Aorta (tissue), 5 donors: Measurements from ENCODE around the gene MPST. TPM values are rescaled to one million over a fixed set of nuclear protein-coding genes. Genes with fewer than 3 reads are reported as not detected.
"Not testable (repeated sequence)": the region's sequence is repeated elsewhere in the genome, so short reads cannot be mapped to it uniquely, and the experiment has no call there.

Source experiments
- ATAC-seq: fragments of 200-7000 bp; cut with Tn5 transposase; one replicate; pipeline ENCODE4 v1.9.1; 2022; ENCODE audit warnings: moderate library complexity; ENCODE audit not compliant: low FRiP score
- DNase-seq, 2 donors: peaks; one replicate each; pipeline ENCODE4 v3.0.0-alpha.2; 2020
- H3K27ac ChIP-seq, 2 donors: one replicate each; pipeline ENCODE4 v1.5.1; 2013; ENCODE audit warnings: low read length in 2 of 2, mild to moderate bottlenecking in 2 of 2, moderate library complexity in 2 of 2, control low read depth in 1 of 2, inconsistent platforms in 1 of 2, low read depth in 1 of 2
- H3K27me3 ChIP-seq, 2 donors: one replicate each; pipeline ENCODE4 v1.6.1; 2013; ENCODE audit warnings: control low read depth in 1 of 2, low read length in 1 of 2, mild to moderate bottlenecking in 1 of 2, moderate library complexity in 1 of 2; ENCODE audit not compliant: insufficient read depth in 2 of 2, control insufficient read depth in 1 of 2
- H3K36me3 ChIP-seq, 2 donors: one replicate each; pipeline ENCODE4 v1.6.1; 2013; ENCODE audit warnings: control low read depth in 1 of 2, low read length in 1 of 2, mild to moderate bottlenecking in 1 of 2; ENCODE audit not compliant: insufficient read depth in 2 of 2, control insufficient read depth in 1 of 2
- H3K4me1 ChIP-seq, 2 donors: one replicate each; pipeline ENCODE4 v1.6.1; 2013; ENCODE audit warnings: low read length in 2 of 2, control low read depth in 1 of 2, mild to moderate bottlenecking in 1 of 2, moderate library complexity in 1 of 2; ENCODE audit not compliant: insufficient read depth in 2 of 2, control insufficient read depth in 1 of 2
- H3K4me3 ChIP-seq, 2 donors: one replicate each; pipeline ENCODE4 v1.5.1; 2013; ENCODE audit warnings: low read length in 2 of 2, control low read depth in 1 of 2, mild to moderate bottlenecking in 1 of 2
- H3K9me3 ChIP-seq: one replicate; pipeline ENCODE4 v1.6.1; 2013; ENCODE audit warnings: mild to moderate bottlenecking, low read length; ENCODE audit not compliant: control insufficient read depth
- WGBS, 2 donors: extraction: QIAGEN DNeasy Blood & Tissue Kit; methylation state at CpG; one replicate each; pipeline ENCODE4 v1.1.7; 2013; 5-methylcytosine and 5-hydroxymethylcytosine counted together
- intact Hi-C, 2 donors: fragments of 100-400 bp; cut with DNase I; formaldehyde crosslinking; loops; one replicate each; pipeline versions ENCODE4 v1.14.2 to v1.15.0; 2022
- polyA plus RNA-seq, 2 donors: library from polyadenylated mRNA; stranded (reverse); fragments of 200-250 nt; gene quantifications; one replicate each; pipeline ENCODE4 v1.2.3, GENCODE V29; 2013
- total RNA-seq, 2 donors: library from RNA; stranded (reverse); fragmentation: NEBNext Ultra II Directional; extraction: Animal tissue kit (Norgen Biotek cat#: 25700); gene quantifications; one replicate each; pipeline ENCODE4 v1.2.1, GENCODE V29; 2021
- donor health status: healthy with polysubstance abuse.
- donor health status: Bipolar disorder and iron deficiency.
- donor health status: DM: no; HTN: no; CAD: no.
- donor health status: DM: no; HTN: no; CAD: no.
- donor health status: DM: yes; HTN: yes; CAD: no.

MPST gene
- total and polyA plus RNA-seq, 4 donors: 30.8 to 102 (median 46.8) TPM

- not testable (repeated sequence) for ATAC-seq
- WGBS, 2 donors: 94 to 95% methylated on average over 5 of the region's 5 CpGs
Observed at GRCh38 chr22:37071850-37072592, 52.5 kb downstream of the MPST start.

GRCh38 chr22:37072673-37073072, 53.1 kb downstream of the MPST start:
- ATAC-seq: no peak
- intact Hi-C loops: no loop called here
- Histone ChIP-seq H3K4me3 (no peak overlapping the region), H3K4me1 (no peaks in the 10 kb centered on the region), H3K27me3 (no peaks in the 10 kb centered on the region), H3K36me3 (no peaks in the 10 kb centered on the region), H3K27ac (no peak overlapping the region), H3K9me3 (peaks cover 2% of the 10 kb centered on the region)
- DNase-seq: no peak
- 93 to 94% methylated on average over 8 of the region's 8 CpGs for WGBS, 2 donors

More at GRCh38 chr22:37071850-37072592, 52.5 kb downstream of the MPST start:
- intact Hi-C loops, DNase-seq, H3K36me3 ChIP-seq, H3K4me3 ChIP-seq, H3K4me1 ChIP-seq, H3K27ac ChIP-seq, H3K27me3 ChIP-seq, H3K9me3 ChIP-seq: not testable (repeated sequence)

GRCh38 chr22:37074537-37074936, 55.0 kb downstream of the MPST start:
- Histone ChIP-seq H3K4me1 (no peaks in the 10 kb centered on the region), H3K4me3 (no peak overlapping the region), H3K36me3 (no peaks in the 10 kb centered on the region), H3K27me3 (no peaks in the 10 kb centered on the region), H3K9me3 (peaks cover 2% of the 10 kb centered on the region), H3K27ac (no peak overlapping the region)
- ATAC-seq (no peak), DNase-seq (no peak)
- intact Hi-C loops: no loop called here
- 82% methylated on average over 16 of the region's 16 CpGs for WGBS, 2 donors

- Histone ChIP-seq H3K4me1 (no peaks in the 10 kb centered on the region), H3K27me3 (no peaks in the 10 kb centered on the region), H3K27ac (no peak overlapping the region), H3K4me3 (no peak overlapping the region), H3K9me3 (peaks cover 2% of the 10 kb centered on the region), H3K36me3 (no peaks in the 10 kb centered on the region)
- WGBS, 2 donors: 66 to 68% methylated on average over 17 of the region's 17 CpGs
- ATAC-seq (no peak), DNase-seq (no peak)
- intact Hi-C loops: loop anchor here in 1 of 2 donors (5.0 kb wide), 1 partner anchor 122 kb away; no protein-coding TSS in a partner anchor
Observed at GRCh38 chr22:37075046-37075445, 55.5 kb downstream of the MPST start.

- no peak for DNase-seq
- Histone ChIP-seq H3K9me3 (peaks cover 2% of the 10 kb centered on the region), H3K36me3 (no peaks in the 10 kb centered on the region), H3K4me3 (no peak overlapping the region), H3K4me1 (no peaks in the 10 kb centered on the region), H3K27ac (no peak overlapping the region), H3K27me3 (no peaks in the 10 kb centered on the region)
- no peak for ATAC-seq
- 73 to 74% methylated on average over 9 of the region's 9 CpGs for WGBS, 2 donors
- intact Hi-C loops: loop anchor here in 1 of 2 donors (5.0 kb wide), 1 partner anchor 121 kb away; no protein-coding TSS in a partner anchor
Observed at GRCh38 chr22:37075822-37076433, 56.4 kb downstream of the MPST start.

- H3K27ac ChIP-seq: no peak overlapping the region
- peak; percentile 64 to 86 for DNase-seq
- no peaks in the 10 kb centered on the region for H3K4me1 ChIP-seq
- ATAC-seq: no peak
- H3K36me3 ChIP-seq: no peaks in the 10 kb centered on the region
- 27 to 30% methylated on average over 15 of the region's 15 CpGs for WGBS, 2 donors
- H3K9me3 ChIP-seq: no peaks in the 10 kb centered on the region
- H3K4me3 ChIP-seq: no peak overlapping the region
- intact Hi-C loops: loop anchor here in 1 of 2 donors (5.0 kb wide), 1 partner anchor 119 kb away; no protein-coding TSS in a partner anchor
- H3K27me3 ChIP-seq: no peaks in the 10 kb centered on the region
Observed at GRCh38 chr22:37077802-37078448, 58.4 kb downstream of the MPST start.

GRCh38 chr22:37079158-37079557, 59.6 kb downstream of the MPST start:
- ATAC-seq: no peak
- intact Hi-C loops: loop anchor here in 1 of 2 donors (5.0 kb wide), 1 partner anchor 118 kb away; no protein-coding TSS in a partner anchor
- Histone ChIP-seq H3K36me3 (no peaks in the 10 kb centered on the region), H3K27me3 (no peaks in the 10 kb centered on the region), H3K9me3 (no peaks in the 10 kb centered on the region), H3K4me3 (no peak overlapping the region), H3K27ac (no peak overlapping the region), H3K4me1 (no peaks in the 10 kb centered on the region)
- 35 to 41% methylated on average over 5 of the region's 5 CpGs for WGBS, 2 donors
- DNase-seq: no peak
